GM18909 (cell line): ENCODE measurements around the gene HDC.

ENCODE experiments used
- ATAC-seq: cut with Tn5 transposase; IDR thresholded peaks from one replicate; pipeline ENCODE4 v1.9.1; 2021; ENCODE audit warnings: mild to moderate bottlenecking; ENCODE audit not compliant: unreplicated experiment, poor library complexity

Gene HDC, protein sequence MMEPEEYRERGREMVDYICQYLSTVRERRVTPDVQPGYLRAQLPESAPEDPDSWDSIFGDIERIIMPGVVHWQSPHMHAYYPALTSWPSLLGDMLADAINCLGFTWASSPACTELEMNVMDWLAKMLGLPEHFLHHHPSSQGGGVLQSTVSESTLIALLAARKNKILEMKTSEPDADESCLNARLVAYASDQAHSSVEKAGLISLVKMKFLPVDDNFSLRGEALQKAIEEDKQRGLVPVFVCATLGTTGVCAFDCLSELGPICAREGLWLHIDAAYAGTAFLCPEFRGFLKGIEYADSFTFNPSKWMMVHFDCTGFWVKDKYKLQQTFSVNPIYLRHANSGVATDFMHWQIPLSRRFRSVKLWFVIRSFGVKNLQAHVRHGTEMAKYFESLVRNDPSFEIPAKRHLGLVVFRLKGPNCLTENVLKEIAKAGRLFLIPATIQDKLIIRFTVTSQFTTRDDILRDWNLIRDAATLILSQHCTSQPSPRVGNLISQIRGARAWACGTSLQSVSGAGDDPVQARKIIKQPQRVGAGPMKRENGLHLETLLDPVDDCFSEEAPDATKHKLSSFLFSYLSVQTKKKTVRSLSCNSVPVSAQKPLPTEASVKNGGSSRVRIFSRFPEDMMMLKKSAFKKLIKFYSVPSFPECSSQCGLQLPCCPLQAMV

GRCh38 chr15:50265620-50266019 lies at the start of gene HDC:
TSS of gene HDC (minus strand) at chr15:50265726. CDS start at chr15:50265623, 103 bp downstream.
- ATAC-seq = no peak

GRCh38 chr15:50312636-50313035 lies 47.1 kb upstream of the HDC start:
- ATAC-seq = no peak

DNA sequence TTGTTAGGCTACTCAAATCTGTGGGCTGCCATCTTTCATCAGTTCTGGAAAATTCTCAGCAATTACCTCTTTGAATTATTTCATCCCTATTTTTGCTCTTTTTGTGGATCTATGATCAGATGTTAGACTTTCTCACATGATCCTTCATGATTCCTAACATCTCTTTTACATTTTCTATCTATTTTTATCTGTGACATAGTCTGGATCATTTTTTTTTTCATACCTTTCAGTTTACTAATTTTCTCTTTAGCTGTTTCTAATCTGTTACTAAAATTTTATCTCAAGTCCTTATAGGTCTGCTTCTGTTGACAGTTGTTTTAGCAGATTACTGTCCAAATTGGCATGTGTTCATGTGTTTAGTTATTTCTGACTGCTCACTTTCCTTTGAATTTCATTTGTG lies 42.3 kb upstream of the HDC start:
- no peak for ATAC-seq

DNA sequence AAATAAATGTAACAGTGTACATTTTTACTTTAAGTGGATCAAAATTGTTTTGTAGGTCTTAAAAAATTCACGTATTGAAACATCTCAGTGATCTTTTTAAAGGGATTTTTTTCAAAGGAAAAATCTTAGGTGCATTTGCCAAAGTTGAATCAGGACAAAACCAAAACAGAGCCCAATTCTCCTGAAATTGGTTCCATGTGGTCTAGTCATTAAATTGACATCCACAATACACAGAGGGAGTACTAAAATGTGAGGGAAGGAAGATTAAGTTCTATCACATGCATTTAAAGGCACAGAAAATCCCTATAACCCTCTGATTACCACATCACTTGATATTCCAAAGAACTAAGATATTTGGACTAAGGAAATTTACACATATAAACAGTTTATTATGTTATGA lies 39.3 kb upstream of the HDC start:
- ATAC-seq = no peak

DNA sequence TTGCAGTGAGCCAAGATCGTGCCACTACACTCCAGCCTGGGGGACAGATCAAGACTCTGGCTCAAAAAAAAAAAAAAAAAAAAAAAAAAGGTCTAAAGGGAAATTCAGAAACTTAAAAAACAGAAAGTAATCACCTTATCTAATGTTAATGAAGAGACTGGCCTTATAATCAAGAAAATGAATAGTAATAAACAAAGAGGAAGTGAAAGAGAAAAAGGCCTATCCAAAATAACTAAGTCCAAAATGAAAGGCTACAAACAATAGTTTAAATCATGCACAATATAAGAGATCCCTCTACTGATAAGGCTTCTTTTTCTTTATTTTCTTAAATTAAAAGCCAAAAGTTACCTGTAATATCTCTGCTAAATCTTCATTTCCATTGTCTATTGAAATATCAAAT lies 37.1 kb upstream of the HDC start:
- ATAC-seq = peak; percentile 47

DNA sequence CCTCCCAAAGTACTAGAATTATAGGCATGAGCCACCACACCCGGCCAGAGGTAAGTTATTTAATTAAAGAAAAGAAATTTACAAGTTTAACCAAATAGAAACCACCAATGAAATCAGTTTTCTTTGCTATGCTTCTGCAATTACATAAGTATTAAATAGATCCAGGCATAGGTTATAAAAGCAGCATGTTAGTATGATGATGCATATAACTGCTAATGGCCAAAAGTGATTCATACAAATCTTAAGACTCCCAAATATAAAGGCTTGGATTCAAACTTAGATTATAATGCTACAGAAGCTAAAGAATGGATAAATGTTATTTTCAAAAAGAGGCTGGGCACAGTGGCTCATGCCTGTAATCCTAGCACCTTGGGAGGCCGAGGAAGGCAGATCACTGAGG lies 32.8 kb upstream of the HDC start:
- ATAC-seq = no peak

DNA sequence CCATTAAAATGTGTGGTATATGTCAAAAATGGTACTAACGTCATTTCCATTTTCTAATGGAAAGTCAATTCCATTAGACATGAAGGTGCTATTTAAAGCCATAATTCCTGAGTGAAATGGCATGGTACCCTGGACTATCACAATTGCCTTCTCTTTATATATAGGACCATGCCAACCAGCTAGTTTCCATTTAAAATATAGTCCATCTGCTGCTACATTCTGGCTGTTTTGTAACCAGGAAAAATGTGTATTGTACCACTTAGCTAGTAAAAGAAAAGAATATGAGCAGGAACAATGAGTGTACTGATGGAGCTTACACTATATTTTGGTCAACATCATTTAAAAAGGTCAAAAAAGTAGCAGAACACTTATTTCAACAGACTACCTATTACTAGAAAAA lies 30.4 kb upstream of the HDC start:
- ATAC-seq = no peak

DNA sequence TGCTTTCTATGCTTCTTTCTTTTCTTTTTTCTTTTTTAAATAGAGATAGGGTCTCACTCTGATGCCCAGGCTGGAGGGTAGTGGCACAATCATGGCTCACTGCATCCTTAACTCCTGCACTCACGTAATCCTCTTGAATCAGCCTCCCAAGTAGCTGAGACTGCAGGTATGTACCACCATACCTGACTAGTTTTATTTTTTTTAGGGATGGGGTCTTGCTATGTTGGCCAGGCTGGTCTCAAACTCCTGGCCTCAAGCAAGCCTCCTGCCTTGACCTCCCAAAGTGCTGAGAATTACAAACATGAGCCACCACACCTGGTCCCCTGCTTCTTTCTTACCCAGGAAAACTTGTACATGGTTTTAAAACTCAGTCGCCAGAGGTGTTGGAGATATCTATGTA lies 24.2 kb upstream of the HDC start:
- ATAC-seq = no peak

DNA sequence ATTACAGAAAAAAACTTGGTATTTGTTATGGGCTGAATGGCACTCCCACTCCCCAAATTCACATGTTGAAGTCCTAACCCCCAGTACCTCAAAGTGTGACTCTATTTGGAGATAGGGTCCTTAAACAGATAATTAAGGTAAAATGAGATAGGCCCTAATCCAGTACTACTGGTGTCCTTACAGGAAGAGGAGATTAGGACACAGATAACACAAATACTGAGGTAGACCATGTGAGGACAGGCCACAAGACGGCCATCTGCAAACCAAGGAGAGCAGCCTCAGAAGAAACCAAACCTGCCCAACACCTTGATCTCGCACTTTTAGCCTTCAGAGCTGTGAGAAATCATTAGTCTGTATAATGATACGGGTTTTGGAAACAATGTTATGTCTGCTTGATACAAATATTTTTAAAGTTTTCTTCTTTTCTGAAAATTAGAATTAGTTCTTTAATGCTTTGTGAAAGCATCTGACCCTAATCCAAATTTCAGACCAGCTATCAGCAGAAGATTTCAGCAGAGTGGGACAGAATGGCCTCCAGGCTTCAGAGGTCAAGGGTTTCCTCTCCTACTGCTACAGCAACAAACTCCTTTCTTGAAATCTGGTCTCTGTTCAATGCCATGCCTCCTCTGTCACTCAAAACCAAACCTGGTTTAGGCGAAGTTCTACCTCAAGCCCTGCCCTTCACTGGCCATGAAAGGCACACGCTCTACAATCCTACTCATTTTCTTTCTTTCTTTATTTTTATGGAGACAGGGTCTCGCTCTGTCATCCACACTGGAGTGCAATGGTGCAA lies 22.0 kb upstream of the HDC start:
- no peak for ATAC-seq

DNA sequence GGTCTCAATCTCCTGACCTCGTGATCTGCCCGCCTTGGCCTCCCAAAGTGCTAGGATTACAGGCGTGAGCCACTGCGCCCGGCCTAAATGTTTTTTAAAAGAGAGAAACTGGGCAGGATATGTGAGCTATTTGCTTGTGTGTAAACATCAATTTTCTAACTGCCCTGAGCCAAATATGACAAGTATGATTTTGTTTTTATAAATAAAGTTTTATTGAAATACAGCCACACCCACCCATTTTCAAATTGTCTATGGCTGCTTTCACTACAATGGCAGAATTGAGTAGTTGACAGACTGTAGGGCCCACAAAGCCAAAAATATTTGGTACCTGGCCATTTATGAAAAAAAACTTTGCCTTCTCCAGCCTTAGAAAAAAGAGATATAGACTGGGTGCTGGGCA lies 15.9 kb upstream of the HDC start:
- ATAC-seq = no peak

- ATAC-seq = no peak
These were observed 14.7 kb upstream of the HDC start for GRCh38 chr15:50280271-50280670.

- ATAC-seq = no peak
These were observed 13.0 kb upstream of the HDC start for GRCh38 chr15:50278496-50278895.

DNA sequence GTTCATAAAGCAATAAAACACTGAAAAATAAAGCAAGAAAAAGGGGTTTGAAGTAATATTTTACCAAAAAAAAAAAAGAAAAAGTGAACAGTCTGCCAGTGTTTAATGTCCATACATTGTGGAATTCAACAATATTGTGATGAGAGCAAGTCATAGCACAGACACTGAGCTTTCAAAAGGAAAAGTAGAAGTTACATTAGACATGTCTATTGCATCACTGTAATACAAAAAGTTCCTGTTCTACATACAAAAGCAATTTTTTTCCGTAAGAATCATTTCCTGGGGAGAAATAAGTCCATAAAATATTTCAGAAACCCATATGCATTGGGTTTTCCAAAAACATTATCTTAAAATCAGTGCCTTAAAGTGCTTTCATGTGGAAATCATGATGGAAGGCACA lies 11.8 kb upstream of the HDC start:
- no peak for ATAC-seq

- no peak for ATAC-seq
These were observed 10.4 kb upstream of the HDC start for GRCh38 chr15:50275908-50276307.

DNA sequence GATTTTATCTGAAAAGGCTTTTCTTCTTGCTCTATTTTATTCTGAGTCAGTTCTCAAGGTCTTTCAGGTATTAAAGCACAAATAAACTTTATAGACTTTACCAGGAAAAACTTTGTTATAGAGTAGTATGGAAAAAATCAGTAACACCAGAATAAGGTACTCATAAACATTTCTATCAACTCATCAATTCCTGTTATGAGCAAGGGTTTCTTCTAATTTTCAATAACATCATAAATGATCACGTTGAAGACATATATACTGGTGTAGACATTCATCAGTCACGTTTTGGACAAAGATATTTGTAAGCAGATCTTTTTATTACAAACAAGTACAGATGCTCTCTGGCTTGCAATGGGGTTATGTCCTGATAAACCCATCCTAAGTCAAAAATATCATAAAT lies 9.6 kb upstream of the HDC start:
- ATAC-seq = no peak

- ATAC-seq = no peak
These were observed 2.1 kb upstream of the HDC start for GRCh38 chr15:50267577-50267976.

- no peak for ATAC-seq
These were observed 3.0 kb downstream of the HDC start for GRCh38 chr15:50262533-50262932.

DNA sequence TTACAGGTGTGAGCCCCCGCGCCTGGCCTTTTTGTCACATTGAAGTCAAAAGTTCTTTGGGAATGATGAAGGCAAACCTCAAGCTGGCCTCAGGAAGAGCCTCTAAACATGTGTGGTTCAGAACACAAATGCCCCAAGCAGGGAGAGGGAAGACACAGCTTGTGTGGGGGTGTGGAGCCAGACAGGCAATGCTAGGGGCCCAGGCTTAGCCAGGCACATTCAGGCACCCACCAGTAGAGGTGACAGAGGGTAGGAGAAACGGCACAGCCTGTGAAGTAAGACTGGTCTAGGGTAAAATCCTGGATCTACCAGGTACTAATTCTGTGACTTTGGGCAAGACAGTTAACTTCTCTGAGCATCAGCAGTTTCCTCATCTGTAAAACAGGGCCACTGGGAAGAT lies 3.5 kb downstream of the HDC start:
- ATAC-seq = no peak

DNA sequence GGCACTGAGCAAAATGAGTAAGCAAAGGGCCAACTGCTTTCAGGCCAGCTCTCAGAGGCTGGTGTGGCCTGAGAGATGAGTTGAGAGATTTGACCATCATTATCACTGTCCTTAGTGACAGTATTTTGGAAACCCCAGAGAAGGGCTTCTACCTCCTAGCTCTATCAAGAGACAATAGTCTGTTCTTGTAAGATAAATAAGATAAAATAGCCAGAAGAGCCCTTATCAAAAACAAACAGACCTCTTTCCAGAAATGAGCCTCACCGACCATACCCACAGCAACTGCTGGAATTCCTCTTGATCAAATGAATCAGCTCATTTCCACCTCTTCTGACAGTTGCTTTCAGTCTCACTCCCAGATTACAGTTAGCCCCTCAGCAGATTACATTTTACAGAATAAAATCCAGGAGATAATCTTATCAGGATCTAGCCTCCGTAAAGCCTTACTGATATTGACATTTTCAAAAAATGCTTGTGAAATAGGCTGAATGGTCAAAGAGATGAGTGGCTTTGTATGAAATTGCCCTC lies 4.5 kb downstream of the HDC start:
- peak; percentile 57 for ATAC-seq

DNA sequence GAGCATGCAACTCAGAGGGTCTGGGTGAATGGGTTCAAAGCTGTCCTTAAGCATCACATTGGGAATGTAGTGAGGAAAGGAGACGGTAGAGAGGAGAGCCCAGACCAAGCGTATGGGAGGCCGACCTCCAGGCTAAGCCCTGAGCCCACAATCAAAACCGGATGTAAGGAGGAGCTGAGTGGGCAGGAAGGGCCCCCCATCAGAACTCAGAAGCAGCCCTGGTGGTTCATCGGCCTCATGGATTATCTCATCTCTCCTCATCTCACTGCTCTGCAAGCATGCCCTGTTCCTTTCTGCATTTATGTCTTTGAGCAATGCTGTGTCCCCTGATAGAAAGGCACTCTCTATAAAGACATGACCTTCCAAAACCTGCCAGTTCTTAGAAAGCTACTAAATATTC lies 6.2 kb downstream of the HDC start:
- ATAC-seq = no peak

DNA sequence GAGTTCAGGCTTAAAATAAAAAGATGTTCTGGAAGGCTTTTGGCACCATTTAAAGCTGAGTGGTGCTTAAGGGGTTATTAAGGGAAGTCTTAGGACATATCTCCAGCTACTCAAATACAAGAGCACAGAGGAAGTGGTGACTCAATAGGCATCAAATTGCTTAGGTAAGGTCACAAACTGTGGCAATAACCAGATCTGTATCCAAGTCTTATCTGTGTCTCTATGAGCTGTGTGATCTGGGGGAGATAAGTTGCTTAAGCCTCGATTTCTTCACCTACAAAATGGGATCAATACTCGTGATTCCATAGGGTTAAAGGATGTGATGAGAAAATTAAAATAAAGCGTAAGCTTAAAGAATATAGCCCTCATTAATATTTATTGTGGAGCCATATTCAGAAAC lies 7.6 kb downstream of the HDC start:
- ATAC-seq = no peak
